H9 (cell line): ENCODE measurements around the gene ADAMTS17. TPM values are rescaled to one million over a fixed set of nuclear protein-coding genes. Genes with fewer than 3 reads are reported as not detected.

Source experiments
- DNase-seq: peaks from one replicate; pipeline ENCODE4 v3.0.0-alpha.2; 2017
- H2AFZ ChIP-seq: one replicate; pipeline ENCODE4 v1.6.1; 2013; ENCODE audit warnings: mild to moderate bottlenecking, low read length, control low read depth, moderate library complexity
- H2AK5ac ChIP-seq: 2 replicates; pipeline ENCODE4 v1.6.1; 2013; ENCODE audit warnings: low read length, control low read depth, mixed read lengths; ENCODE audit not compliant: insufficient read length
- H2BK120ac ChIP-seq: one replicate; pipeline ENCODE4 v1.6.1; 2013; ENCODE audit warnings: low read depth, mild to moderate bottlenecking, low read length, control low read depth, inconsistent platforms; ENCODE audit not compliant: poor library complexity, severe bottlenecking
- H2BK12ac ChIP-seq: 2 replicates; pipeline ENCODE4 v1.6.1; 2013; ENCODE audit warnings: low read length, control low read depth, mixed read lengths, low read depth; ENCODE audit not compliant: insufficient read length
- H2BK15ac ChIP-seq: 2 replicates; pipeline ENCODE4 v1.6.1; 2013; ENCODE audit warnings: low read depth, low read length, control low read depth
- H2BK20ac ChIP-seq: one replicate; pipeline ENCODE4 v1.6.1; 2013; ENCODE audit warnings: low read depth, mild to moderate bottlenecking, low read length, control low read depth, inconsistent platforms; ENCODE audit not compliant: poor library complexity, severe bottlenecking
- H2BK5ac ChIP-seq: 2 replicates; pipeline ENCODE4 v1.6.1; 2013; ENCODE audit warnings: low read length, control low read depth, mixed read lengths; ENCODE audit not compliant: insufficient read length
- H3K14ac ChIP-seq: 2 replicates; pipeline ENCODE4 v1.6.1; 2013; ENCODE audit warnings: low read length, control low read depth; ENCODE audit not compliant: insufficient read depth
- H3K18ac ChIP-seq: 2 replicates; pipeline ENCODE4 v1.6.1; 2013; ENCODE audit warnings: low read depth, mild to moderate bottlenecking, mixed read lengths, low read length, control low read depth; ENCODE audit not compliant: insufficient read length
- H3K23ac ChIP-seq: 2 replicates; pipeline ENCODE4 v1.6.1; 2013; ENCODE audit warnings: low read length, control low read depth, mixed read lengths, low read depth; ENCODE audit not compliant: insufficient read length
- H3K23me2 ChIP-seq: 2 replicates; pipeline ENCODE4 v1.6.1; 2013; ENCODE audit warnings: low read depth, mild to moderate bottlenecking, mixed read lengths, low read length, control low read depth; ENCODE audit not compliant: insufficient read length, poor library complexity, severe bottlenecking
- H3K27ac ChIP-seq: 2 replicates; pipeline ENCODE4 v1.5.1; 2013; ENCODE audit warnings: low read length, control low read depth, mixed read lengths, low read depth; ENCODE audit not compliant: insufficient read length
- H3K27me3 ChIP-seq: 2 replicates; pipeline ENCODE4 v1.6.1; 2013; ENCODE audit warnings: low read length, control low read depth, inconsistent platforms; ENCODE audit not compliant: insufficient read depth
- H3K4ac ChIP-seq: 2 replicates; pipeline ENCODE4 v1.6.1; 2013; ENCODE audit warnings: low read depth, mild to moderate bottlenecking, control low read depth, inconsistent platforms, low read length, moderate library complexity
- H3K4me1 ChIP-seq: 2 replicates; pipeline ENCODE4 v1.6.1; 2013; ENCODE audit warnings: low read length, control low read depth, inconsistent platforms; ENCODE audit not compliant: insufficient read depth
- H3K4me2 ChIP-seq: 2 replicates; pipeline ENCODE4 v1.6.1; 2013; ENCODE audit warnings: low read length, control low read depth, mixed read lengths; ENCODE audit not compliant: insufficient read length, insufficient read depth
- H3K56ac ChIP-seq: 2 replicates; pipeline ENCODE4 v1.6.1; 2013; ENCODE audit warnings: low read depth, mild to moderate bottlenecking, mixed read lengths, low read length, control low read depth; ENCODE audit not compliant: insufficient read length
- H3K79me1 ChIP-seq: 2 replicates; pipeline ENCODE4 v1.6.1; 2013; ENCODE audit warnings: low read depth, mild to moderate bottlenecking, moderate library complexity, low read length, control low read depth, inconsistent platforms; ENCODE audit not compliant: insufficient read depth, poor library complexity, severe bottlenecking
- H3K79me2 ChIP-seq: 2 replicates; pipeline ENCODE4 v1.6.1; 2013; ENCODE audit warnings: low read length, control low read depth, inconsistent platforms; ENCODE audit not compliant: insufficient read depth
- H3K9ac ChIP-seq: 2 replicates; pipeline ENCODE4 v1.6.1; 2013; ENCODE audit warnings: low read length, control low read depth, mixed read lengths; ENCODE audit not compliant: insufficient read length; ENCODE audit errors: extremely low read depth
- H3K9me3 ChIP-seq: one replicate; pipeline ENCODE4 v1.6.1; 2013; ENCODE audit warnings: low read depth, low read length, inconsistent platforms; ENCODE audit not compliant: control insufficient read depth
- H3T11ph ChIP-seq: one replicate; pipeline ENCODE4 v1.6.1; 2013; ENCODE audit warnings: mild to moderate bottlenecking, low read length, control low read depth, inconsistent platforms
- H4K20me1 ChIP-seq: one replicate; pipeline ENCODE4 v1.6.1; 2013; ENCODE audit not compliant: control insufficient read depth, insufficient read length, insufficient read depth
- H4K5ac ChIP-seq: 2 replicates; pipeline ENCODE4 v1.6.1; 2013; ENCODE audit warnings: low read depth, mild to moderate bottlenecking, mixed read lengths, low read length, control low read depth; ENCODE audit not compliant: insufficient read length
- H4K8ac ChIP-seq: replicated peaks from 2 replicates; pipeline ENCODE4 v1.6.1; 2013; ENCODE audit warnings: low read length, control low read depth, mixed read lengths, low read depth; ENCODE audit not compliant: insufficient read length
- H4K91ac ChIP-seq: 2 replicates; pipeline ENCODE4 v1.6.1; 2013; ENCODE audit warnings: low read depth, mild to moderate bottlenecking, moderate library complexity, mixed read lengths, low read length, control low read depth; ENCODE audit not compliant: insufficient read length
- H3K27ac Mint-ChIP-seq, 3 experiments: 2 replicates in 2 of 3; 3 replicates in 1 of 3; pipeline ENCODE4 v1.8.0; 2020 to 2021; ENCODE audit warnings: mixed read lengths in 3 of 3, mild to moderate bottlenecking in 1 of 3, moderate library complexity in 1 of 3
- H3K27me3 Mint-ChIP-seq: 2 replicates; pipeline ENCODE4 v1.8.0; 2021; ENCODE audit warnings: low read depth, mild to moderate bottlenecking, moderate library complexity, mixed read lengths
- H3K36me3 Mint-ChIP-seq, 3 experiments: 2 replicates in 2 of 3; 3 replicates in 1 of 3; pipeline ENCODE4 v1.8.0; 2020 to 2021; ENCODE audit warnings: low read depth in 3 of 3, mixed read lengths in 3 of 3; ENCODE audit not compliant: insufficient read depth in 1 of 3
- H3K4me1 Mint-ChIP-seq, 2 experiments: 2 replicates each; pipeline ENCODE4 v1.8.0; 2020; ENCODE audit warnings: mixed read lengths in 2 of 2
- H3K4me3 Mint-ChIP-seq, 2 experiments: 2 replicates in 1 of 2; 3 replicates in 1 of 2; pipeline ENCODE4 v1.8.0; 2020 to 2021; ENCODE audit warnings: mild to moderate bottlenecking in 2 of 2, mixed read lengths in 2 of 2, moderate library complexity in 1 of 2
- H3K9me3 Mint-ChIP-seq, 2 experiments: 2 replicates in 1 of 2; 3 replicates in 1 of 2; pipeline ENCODE4 v1.8.0; 2020; ENCODE audit warnings: mild to moderate bottlenecking in 2 of 2, mixed read lengths in 2 of 2, moderate library complexity in 1 of 2
- WGBS: extraction: QIAGEN DNeasy Blood & Tissue Kit; methylation state at CpG from one replicate; pipeline ENCODE4 v1.1.7; 2013; ENCODE audit warnings: missing lambda C conversion rate, low lambda C conversion rate, mixed read lengths; ENCODE audit not compliant: insufficient read length; ENCODE audit errors: extremely low coverage; 5-methylcytosine and 5-hydroxymethylcytosine counted together
- total RNA-seq: library from RNA; stranded (reverse); gene quantifications from 2 replicates; pipeline ENCODE4 v1.2.1, GENCODE V29; 2021
- TF ChIP-seq, protein P1 (sequence below): fragments of 200-600 bp; sonication (generic); conservative IDR thresholded peaks from 3 replicates; pipeline ENCODE4 v1.8.0; 2021; ENCODE audit warnings: antibody characterized with exemption, mild to moderate bottlenecking

Gene ADAMTS17
- total RNA-seq, 1 experiment from 2014 or later = 2.9 TPM

DNA sequence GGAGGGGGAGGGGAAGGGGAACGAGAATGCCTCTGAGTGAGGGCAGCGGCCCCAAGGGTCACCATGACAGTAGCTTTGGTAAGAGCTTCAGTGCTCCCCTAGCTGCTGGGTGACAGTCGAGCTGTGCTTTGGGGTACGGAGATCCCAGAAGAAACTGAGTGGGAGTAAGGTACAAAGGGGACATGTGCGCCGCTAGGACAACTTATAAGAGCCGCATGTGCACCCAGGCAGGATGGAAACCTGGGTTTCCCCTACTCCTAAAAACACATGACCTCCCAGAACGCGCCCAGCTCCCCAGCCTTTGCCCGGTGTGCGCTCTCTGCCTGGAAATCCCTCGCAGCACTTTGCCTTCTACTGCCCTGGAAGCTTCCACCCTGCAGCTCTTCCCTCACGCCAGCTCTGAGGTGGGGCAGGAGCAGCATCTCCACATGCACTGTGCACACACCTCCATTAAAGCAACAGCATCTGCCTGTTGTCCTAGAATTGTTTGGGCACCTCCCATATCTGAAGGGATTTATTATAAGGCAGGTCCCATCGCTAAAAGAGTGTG lies 232.2 kb downstream of the ADAMTS17 start:
- Mint-ChIP-seq H3K27ac (no peak overlapping the region), H3K36me3 (no peaks in the 10 kb centered on the region), H3K4me3 (no peak overlapping the region), H3K4me1 (peaks cover 4 to 12% of the 10 kb centered on the region in 2 experiments), H3K27me3 (peaks cover 4% of the 10 kb centered on the region; the same call in 1 of the 2 replicates), H3K9me3 (no peaks in the 10 kb centered on the region)
- H2BK12ac ChIP-seq = no peak overlapping the region
- no peak overlapping the region for H2BK120ac ChIP-seq
- H3K27me3 ChIP-seq = no peaks in the 10 kb centered on the region
- no peaks in the 10 kb centered on the region for H3K79me1 ChIP-seq
- no peak overlapping the region for H2AK5ac ChIP-seq
- H3K18ac ChIP-seq = no peak overlapping the region
- H3K27ac ChIP-seq = no peak overlapping the region
- no peak for DNase-seq
- no peak overlapping the region for H3K23ac ChIP-seq
- H3K4ac ChIP-seq = no peak overlapping the region
- no peak overlapping the region for H2AFZ ChIP-seq
- H3T11ph ChIP-seq = no peak overlapping the region
- H4K91ac ChIP-seq = no peak overlapping the region
- no peak overlapping the region for H3K9ac ChIP-seq
- no peak overlapping the region for H2BK20ac ChIP-seq
- no peak overlapping the region for H2BK5ac ChIP-seq
- no peaks in the 10 kb centered on the region for H4K20me1 ChIP-seq
- no peaks in the 10 kb centered on the region for H3K9me3 ChIP-seq
- H2BK15ac ChIP-seq = no peak overlapping the region
- no peaks in the 10 kb centered on the region for H3K23me2 ChIP-seq
- no peak overlapping the region for H3K56ac ChIP-seq
- no peak overlapping the region for H4K5ac ChIP-seq
- WGBS = no CpG with 5 or more reads among the region's 14 CpGs
- no peaks in the 10 kb centered on the region for H3K79me2 ChIP-seq
- TF ChIP-seq, protein P1, sequence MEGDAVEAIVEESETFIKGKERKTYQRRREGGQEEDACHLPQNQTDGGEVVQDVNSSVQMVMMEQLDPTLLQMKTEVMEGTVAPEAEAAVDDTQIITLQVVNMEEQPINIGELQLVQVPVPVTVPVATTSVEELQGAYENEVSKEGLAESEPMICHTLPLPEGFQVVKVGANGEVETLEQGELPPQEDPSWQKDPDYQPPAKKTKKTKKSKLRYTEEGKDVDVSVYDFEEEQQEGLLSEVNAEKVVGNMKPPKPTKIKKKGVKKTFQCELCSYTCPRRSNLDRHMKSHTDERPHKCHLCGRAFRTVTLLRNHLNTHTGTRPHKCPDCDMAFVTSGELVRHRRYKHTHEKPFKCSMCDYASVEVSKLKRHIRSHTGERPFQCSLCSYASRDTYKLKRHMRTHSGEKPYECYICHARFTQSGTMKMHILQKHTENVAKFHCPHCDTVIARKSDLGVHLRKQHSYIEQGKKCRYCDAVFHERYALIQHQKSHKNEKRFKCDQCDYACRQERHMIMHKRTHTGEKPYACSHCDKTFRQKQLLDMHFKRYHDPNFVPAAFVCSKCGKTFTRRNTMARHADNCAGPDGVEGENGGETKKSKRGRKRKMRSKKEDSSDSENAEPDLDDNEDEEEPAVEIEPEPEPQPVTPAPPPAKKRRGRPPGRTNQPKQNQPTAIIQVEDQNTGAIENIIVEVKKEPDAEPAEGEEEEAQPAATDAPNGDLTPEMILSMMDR = no peak
- H3K14ac ChIP-seq = no peak overlapping the region
- no peaks in the 10 kb centered on the region for H3K4me1 ChIP-seq
- H3K4me2 ChIP-seq = no peak overlapping the region
- no peak overlapping the region for H4K8ac ChIP-seq
